NOMO-1 treated with dmso at 0.1 percent for 144 hours (cell line): ENCODE measurements around the gene KIF4B.

Experiments
- DNase-seq: peaks from one replicate; lab custom pipeline; 2025; ENCODE audit not compliant: unreplicated experiment; lab: John Stamatoyannopoulos, UW

KIF4B gene

GRCh38 chr5:155050384-155051019 is 36.9 kb downstream of the KIF4B start:
- no peak for DNase-seq

DNA sequence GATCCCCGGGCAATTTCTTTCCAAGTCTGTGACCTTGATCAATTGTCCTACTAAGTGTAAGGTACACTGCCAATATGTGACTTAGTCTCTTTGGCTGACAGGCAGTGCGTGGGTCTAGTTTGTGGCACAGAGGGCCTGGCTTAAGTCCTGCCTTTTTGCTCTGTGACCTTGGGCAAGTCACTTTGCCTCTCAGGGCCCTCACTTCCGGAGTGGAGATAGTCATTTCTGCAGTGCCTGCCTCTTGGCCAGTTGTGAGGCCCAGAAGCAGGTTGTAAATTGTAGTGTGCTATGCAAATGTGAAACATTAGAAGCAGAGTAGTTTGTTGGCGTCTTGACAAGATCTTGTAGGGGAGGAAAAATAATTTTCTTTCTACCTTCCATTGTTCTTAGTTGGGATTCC is 39.0 kb downstream of the KIF4B start:
- DNase-seq = no peak

DNA sequence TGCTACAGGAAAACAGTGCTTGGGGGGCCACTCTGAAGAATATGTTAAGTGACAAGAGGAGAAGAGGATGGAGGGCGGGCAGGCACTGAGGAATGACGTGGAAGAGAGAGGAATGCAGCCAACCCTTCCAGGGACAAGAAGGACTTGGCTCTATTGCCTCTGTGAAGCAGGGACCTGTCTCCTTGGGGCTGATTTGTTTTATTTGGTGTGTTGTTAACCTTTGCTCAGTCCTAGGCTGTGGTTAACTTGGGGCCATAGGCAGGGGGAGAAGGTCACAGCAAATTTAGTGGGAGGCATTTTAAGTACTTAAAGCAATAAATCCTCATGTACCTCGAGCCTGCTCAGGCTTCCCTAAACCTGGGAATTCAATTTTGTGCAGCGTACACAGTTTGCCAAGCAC is 39.9 kb downstream of the KIF4B start:
- DNase-seq = no peak

DNA sequence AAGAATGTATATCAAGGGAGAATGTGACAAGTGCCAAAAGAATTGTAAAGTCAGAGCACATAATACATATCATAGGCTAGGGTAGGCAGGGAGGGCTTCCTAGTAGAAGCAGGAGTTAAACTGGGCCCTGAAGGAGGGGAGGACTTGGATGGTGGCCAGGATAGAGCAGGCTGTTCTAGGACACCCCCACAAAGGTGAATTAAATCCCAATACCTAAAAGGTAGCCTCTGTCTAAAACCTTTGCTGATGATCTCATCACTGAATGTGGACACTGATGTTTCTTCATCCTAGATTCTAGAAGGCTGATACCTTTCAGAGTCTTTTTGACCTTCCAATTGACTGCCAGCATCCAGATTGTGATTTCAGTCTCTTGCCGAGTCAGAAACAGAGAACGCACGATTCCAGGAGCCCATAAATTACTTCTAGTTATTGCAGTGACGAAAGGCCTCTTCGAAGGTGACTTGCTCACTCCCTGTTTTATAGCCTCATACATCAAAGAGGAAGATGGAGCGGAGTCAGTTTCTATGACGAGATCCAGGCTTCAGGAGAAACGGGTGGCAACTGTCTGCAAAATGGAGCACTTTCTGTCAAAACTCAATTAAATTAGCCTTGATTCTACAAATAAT is 43.2 kb downstream of the KIF4B start:
- DNase-seq = no peak

DNA sequence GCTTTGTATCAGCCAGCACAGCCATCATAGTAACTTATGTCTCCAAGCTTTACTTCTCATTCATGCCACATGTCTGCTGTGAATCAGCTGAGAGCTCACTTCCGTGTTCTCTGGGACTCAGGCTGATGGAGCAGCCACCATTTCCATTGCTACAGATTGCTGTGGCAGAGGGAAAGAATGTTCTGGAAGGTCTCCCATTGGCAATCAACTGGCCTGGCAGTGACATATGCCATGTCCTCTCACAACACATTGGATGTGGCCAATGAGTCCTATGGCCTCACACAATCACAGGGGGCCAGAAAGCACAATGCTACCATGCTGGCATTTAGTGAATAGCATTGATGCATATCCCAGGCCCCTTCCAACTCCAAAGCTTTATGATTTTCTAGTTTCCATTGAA is 44.1 kb downstream of the KIF4B start:
- DNase-seq = no peak

- no peak for DNase-seq
Observed at GRCh38 chr5:155064580-155064979, 51.0 kb downstream of the KIF4B start.

- no peak for DNase-seq
Observed at GRCh38 chr5:155066886-155067595, 53.5 kb downstream of the KIF4B start.
